GM21717 (cell line): Measurements from ENCODE around the gene B3GAT1.

ENCODE experiments used
- ATAC-seq: cut with Tn5 transposase; IDR thresholded peaks from one replicate; pipeline ENCODE4 v1.9.1; 2021; ENCODE audit warnings: mild to moderate bottlenecking, moderate library complexity; ENCODE audit not compliant: unreplicated experiment

B3GAT1 gene

DNA sequence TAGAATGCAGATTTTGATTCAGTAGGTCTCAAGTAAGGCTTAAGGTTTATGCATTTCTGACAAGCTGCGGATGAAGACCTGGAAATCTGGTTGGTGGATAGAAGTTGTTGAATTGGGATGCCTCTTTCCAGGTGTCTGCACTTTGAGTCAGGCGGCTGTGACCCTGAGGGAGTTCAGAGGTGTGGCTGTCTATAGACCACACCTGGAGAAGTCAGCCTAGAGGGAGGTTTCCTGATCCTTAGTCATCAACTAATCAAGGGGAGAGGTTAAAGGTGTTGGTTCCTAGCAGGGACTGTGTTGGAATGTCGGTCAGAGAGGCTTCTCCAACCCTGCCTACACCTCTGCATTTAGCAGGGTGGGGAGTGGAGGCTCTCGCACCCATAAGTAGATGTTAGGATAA is 72.3 kb downstream of the B3GAT1 start:
- no peak for ATAC-seq

DNA sequence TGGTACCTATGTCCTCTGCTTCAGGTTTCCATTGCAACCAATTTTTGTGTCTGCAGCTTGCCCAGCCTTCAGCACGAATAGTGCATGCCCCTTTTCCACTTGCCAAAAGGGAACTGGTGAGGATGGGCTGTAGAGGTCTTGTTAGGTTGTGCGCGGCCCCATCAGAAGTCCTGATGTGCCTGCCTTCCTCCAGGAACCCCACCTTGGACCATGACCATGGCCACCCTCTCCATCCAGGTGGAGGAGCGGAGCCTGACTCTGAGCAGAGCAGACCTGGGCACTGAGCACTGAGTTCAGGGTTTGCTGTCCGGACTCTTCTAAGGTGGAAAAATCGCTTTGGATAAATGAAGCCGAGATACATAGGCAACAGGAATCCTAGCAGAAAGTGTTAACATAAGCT is 73.4 kb downstream of the B3GAT1 start:
- no peak for ATAC-seq

DNA sequence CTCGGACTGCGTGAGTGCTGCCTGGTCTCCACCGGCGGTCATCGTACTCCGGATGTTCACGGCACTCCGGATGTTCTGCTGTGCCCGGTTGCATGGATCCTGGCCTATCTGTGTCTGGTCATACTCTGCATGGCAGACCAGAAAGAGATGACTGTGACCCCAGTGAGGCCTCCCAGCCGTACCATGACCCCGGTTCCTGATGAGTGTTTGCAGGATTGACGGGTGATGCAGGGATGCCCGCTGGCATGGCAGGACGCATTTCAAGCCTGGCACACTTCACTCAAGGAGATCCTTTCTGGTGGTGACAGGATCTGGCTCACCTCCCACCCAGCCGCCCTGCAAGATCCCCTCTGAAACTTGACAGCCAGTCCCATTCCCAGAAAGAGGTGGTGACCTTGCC is 74.0 kb downstream of the B3GAT1 start:
- no peak for ATAC-seq

DNA sequence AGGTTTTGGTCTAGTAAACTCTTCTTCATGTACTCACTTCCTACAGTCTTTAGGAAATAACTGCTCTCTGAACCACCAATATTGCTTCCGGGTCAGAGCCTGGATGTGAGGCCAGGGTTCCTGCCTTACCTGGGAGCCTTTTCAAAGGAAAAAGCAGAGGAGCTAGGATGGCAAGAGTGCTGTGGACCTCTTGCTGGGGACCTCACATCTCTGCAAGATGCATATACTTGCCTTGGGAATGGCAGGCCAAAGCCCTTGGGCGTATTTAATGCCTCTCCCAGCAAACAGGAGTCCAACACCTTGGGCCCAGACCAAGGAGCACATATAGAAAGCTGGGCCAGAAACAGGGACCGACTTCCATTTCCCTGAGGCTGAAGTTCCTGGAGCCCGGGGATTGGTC is 75.0 kb downstream of the B3GAT1 start:
- ATAC-seq, result no peak

DNA sequence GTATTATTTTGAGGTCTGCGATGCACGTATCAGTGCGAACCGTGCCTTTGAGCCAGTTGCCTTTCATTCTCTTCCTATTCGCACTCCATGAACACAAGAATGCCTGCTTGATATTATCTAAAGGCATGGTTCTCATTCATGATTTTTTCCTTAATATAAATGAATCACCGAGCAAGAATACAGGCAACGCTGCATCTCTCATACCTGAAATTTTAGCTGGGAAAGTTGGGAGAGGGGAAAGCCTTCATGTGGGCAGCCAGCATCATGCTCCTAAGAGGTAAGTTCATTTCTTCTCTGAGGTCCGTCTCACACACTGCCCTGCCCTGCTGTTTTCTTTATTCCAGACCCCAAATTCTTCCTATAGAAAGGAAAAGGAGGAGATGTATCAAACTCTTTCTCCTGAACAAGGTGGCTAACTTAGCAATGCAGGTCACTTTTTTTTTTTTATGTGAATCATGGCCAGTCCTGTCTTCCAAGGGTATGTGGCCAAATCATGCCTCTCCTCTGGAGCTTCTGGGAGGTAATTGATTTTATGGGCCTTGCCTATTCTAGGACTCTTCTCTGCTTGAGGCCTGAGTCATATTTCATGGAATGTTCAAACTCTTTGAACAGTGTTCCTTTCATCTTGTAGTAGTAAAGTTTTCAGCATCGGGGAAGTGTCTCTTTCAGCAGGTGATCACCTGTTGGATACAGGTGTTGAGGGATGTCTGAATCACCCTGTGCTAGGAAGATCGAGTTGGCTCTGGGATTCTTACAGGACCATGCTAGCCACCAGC is 77.1 kb downstream of the B3GAT1 start:
- ATAC-seq, result no peak

DNA sequence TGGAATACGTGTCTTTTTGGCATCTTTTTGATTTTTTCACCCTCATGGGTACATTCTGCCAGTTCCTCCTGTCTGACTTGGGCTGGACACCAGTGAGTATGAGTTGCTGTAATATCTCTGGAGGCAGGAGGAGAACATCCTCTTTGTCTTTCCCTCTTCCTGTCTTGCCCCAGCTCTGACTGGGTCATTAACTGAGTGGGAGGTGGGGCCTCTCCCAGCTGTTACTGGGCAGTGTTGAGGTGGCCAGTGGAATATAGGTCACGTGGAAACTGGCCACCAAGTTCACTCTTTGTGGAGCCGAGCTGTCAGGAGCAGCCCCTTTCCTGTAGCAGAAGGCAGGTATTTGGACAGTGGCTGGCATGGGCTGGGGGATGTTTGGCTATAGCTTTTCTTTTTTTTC is 78.1 kb downstream of the B3GAT1 start:
- ATAC-seq, result no peak

DNA sequence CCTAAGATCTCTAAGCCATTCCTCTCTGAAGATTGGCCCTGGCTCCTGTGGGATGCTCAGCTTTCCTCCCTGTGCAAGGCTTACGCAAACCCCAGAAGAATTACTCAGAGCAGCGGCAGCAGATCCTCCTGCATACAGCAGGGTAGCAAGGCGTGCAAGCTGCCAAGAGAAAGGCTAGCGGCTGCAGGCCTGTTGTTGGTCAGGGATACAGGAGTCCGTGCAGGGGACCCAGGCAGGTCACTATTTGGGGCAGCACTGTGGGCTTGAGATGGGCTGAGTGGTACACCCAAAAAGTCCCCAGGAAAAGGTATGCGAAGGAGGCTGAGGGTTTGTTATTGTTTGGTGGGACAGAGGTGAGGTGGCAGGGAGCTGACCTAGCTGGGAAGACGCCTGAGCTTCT is 78.7 kb downstream of the B3GAT1 start:
- ATAC-seq, result no peak

DNA sequence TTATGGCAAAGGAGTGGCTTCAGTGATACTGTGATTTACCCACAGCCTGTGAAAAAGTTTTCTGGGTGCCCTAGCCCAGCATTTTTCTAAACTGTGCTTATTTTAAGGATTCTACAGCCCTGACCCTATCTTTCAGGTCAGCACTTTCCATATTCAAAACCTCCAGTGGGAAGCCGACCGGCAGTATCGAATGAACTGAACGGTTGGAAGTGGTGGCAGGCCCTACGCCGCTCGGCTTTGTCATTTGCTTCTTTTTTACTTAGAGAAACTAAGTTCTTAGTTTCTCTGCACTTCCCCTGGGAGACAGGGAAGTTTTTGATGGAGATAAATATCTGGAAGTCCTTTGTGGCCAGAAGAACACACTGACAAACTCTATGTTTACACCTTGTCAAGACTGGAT is 79.3 kb downstream of the B3GAT1 start:
- no peak for ATAC-seq

DNA sequence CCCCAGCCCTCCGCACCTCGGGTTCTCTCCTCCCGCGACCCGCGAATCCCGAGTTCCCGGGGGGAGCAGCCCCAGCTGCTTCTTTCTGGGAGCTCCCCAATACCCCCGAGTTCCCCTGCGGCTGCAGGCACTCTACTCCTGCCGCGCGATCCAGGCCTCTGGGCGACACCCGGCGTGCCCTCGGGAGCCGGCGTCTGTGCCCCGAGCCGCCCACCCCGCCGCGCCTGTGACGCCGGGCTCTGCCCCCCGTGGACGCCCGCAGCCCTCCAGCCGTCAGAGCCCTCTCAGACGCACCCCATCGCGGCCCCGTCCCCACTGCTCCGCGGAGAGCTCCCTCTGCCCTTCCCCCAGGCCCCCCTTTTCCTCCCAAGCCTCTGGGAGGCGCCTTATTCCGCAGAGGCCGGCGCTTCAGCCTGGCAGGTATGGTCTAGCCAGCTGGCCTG is 79.8 kb downstream of the B3GAT1 start:
- peak; percentile 9 for ATAC-seq

DNA sequence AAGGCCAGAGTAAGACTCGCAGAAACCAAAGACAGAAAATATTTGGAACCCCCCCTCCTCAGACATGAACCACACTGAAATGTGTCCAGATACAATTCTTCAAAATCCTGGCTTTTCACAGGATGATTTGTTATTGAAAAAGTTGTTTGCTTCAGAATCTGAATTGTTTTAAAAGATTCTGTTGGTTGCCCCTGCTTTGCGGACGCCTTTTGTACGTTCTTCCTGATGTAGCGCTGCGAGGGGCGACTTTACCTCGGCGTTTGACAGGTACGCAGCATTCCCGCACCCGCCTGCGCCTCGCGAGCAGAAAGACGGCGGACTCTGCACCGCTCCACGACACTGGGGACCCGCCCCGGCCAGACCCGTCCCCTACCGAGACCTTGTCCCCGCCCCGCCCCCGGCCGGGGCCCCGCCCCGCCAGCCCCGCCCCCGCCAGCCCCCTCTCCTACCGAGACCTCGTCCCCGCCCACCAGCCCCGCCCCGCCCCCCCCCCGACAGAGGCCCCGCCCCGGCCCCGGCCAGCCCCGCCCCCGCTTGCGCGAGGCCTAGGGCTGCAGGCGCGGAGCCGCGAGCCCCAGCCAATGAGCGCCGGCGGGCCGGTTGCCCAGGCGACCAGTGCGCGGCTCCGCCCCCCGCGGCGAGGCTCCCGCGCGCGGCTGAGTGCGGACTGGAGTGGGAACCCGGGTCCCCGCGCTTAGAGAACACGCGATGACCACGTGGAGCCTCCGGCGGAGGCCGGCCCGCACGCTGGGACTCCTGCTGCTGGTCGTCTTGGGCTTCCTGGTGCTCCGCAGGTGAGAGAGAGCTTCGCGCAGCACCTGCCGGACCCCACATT is 80.5 kb downstream of the B3GAT1 start, which contains the start of gene GLB1L2:
GLB1L2 (plus strand) TSS at position 635 of the 835 bp plus-strand sequence; CDS start at position 709, 74 bp downstream.
- peak; percentile 87 for ATAC-seq

DNA sequence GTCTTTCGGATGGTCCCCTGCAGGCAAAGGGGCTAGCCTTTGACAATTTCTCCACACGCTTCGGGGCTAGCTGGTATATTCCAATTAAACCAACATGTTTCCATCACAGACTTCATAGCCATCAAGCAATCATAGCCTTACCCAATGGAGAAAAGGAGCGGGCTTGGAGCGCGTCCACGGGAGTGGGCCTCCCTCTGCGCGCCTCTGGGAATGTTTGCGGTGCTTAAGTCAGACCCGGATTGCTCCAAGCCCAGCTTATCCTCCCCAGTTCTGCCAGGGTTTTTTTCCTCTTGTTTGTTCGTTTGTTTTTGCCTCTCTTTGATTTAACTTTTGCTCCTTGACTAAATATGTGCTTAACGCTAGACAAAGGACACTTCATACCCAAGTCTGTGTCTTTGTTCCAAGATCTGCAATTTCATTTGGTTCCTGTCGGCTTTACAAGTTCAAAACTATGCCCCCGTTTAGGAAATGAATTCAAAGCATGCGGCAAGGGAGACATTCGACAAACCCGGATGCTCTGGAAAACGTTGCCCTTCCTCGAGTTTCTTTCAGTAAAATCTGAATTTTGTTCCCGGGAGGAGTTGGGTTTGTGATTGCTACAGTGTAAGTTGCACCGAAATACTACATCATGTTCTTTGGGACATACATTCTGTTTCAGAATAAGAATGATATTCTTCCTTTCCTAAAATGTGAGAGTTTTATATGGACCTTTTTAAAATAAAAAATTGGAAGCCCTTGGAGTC is 81.3 kb downstream of the B3GAT1 start:
- ATAC-seq, result no peak
